ENCODE measurements around the gene SRPK2.
"Not testable (repeated sequence)": the region's sequence is repeated elsewhere in the genome, so short reads cannot be mapped to it uniquely, and the experiment has no call there.

DNA sequence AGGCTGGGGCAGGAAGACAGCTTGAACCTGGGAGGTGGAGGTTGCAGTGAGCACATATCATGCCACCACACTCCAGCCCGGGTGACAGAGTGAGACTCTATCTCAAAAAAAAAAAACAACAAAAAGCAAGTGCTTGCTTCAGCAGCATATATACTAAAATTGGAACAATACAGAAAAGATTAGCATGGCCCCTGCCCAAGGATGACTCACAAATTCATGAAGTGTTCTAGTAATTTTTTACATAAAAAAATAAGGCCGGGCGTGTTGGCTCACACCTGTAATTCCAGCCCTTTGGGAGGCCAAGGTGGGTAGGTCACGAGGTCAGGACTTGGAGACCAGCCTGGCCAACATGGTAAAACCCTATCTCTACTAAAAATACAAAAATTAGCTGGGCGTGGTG, 56.1 kb downstream of the SRPK2 start:
- TF ChIP-seq, protein P1, sequence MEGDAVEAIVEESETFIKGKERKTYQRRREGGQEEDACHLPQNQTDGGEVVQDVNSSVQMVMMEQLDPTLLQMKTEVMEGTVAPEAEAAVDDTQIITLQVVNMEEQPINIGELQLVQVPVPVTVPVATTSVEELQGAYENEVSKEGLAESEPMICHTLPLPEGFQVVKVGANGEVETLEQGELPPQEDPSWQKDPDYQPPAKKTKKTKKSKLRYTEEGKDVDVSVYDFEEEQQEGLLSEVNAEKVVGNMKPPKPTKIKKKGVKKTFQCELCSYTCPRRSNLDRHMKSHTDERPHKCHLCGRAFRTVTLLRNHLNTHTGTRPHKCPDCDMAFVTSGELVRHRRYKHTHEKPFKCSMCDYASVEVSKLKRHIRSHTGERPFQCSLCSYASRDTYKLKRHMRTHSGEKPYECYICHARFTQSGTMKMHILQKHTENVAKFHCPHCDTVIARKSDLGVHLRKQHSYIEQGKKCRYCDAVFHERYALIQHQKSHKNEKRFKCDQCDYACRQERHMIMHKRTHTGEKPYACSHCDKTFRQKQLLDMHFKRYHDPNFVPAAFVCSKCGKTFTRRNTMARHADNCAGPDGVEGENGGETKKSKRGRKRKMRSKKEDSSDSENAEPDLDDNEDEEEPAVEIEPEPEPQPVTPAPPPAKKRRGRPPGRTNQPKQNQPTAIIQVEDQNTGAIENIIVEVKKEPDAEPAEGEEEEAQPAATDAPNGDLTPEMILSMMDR (IDR thresholded peaks at IDR 0.05) = not testable (repeated sequence)
- TF ChIP-seq POLR2A (IDR thresholded peaks at IDR 0.05) = not testable (repeated sequence)
